ENCODE data around the gene DHRS2. TPM values are rescaled to one million over a fixed set of nuclear protein-coding genes. Genes with fewer than 3 reads are reported as not detected.

The DHRS2 gene
- total RNA-seq, 2 experiments from 2014 or later = 0.27 TPM; not detected in 1

DNA sequence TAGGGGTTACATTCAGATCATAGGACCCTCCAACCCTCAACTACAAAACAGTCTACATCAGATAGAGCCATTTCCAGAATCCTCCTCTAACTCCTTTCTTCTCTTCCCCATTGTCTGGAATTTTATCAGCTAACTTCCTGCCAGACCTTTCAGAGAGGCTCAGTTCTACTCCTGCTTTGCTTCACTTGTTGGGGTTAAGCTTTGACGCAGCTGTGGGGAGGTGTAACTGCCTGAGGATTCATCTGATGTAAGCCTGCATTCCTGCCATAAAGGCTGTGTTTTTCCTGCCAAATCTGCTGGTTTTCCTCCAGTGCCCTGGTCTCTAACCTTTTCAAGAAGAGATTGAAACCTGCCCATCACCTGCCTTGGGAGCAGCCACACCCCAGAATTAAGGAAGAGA lies 16.9 kb downstream of the DHRS2 start:
- Mint-ChIP-seq H3K4me3 (no peak overlapping the region), H3K9me3 (no peaks in the 10 kb centered on the region), H3K27ac (no peak overlapping the region), H3K27me3 (peaks cover 8% of the 10 kb centered on the region), H3K36me3 (ENCODE audit: low read depth) (no peaks in the 10 kb centered on the region), H3K4me1 (ENCODE audit: low read depth) (no peaks in the 10 kb centered on the region)
- no peaks in the 10 kb centered on the region for H3K9me3 ChIP-seq (ENCODE audit: control insufficient read depth in 1 of 2, insufficient read depth in 1 of 2, low read length in 2 of 2)
- no peak overlapping the region for H3K4me3 ChIP-seq (ENCODE audit: low read length)
- no peak for ATAC-seq (ENCODE audit: poor library complexity)
- POLR2A ChIA-PET = no interaction called here
- CTCF ChIA-PET = no interaction called here
- no peaks in the 10 kb centered on the region for H3K4me1 ChIP-seq (ENCODE audit: insufficient read depth, low read length)
- TF ChIP-seq CTCF (IDR thresholded peaks at IDR 0.05) = no peak
- intact Hi-C loops (cut with DNase I, micrococcal nuclease) = no loop called here
- no peak for DNase-seq
- H3K27me3 ChIP-seq (ENCODE audit: control insufficient read depth in 1 of 2, insufficient read depth in 2 of 2, low read length in 2 of 2) = no peaks in the 10 kb centered on the region
- no peak overlapping the region for H3K27ac ChIP-seq (ENCODE audit: low read depth in 1 of 2, low read length in 2 of 2)
- H3K36me3 ChIP-seq (ENCODE audit: insufficient read depth, low read length) = no peaks in the 10 kb centered on the region

GRCh38 chr14:23654231-23654630 lies 18.1 kb downstream of the DHRS2 start:
- Mint-ChIP-seq H3K4me1 (ENCODE audit: low read depth) (no peaks in the 10 kb centered on the region), H3K4me3 (no peak overlapping the region), H3K27ac (no peak overlapping the region), H3K36me3 (ENCODE audit: low read depth) (no peaks in the 10 kb centered on the region), H3K9me3 (no peaks in the 10 kb centered on the region), H3K27me3 (peaks cover 11% of the 10 kb centered on the region)
- Histone ChIP-seq H3K9me3 (ENCODE audit: control insufficient read depth in 1 of 2, insufficient read depth in 1 of 2, low read length in 2 of 2) (no peaks in the 10 kb centered on the region), H3K4me1 (ENCODE audit: insufficient read depth, low read length) (no peaks in the 10 kb centered on the region), H3K27ac (ENCODE audit: low read depth in 1 of 2, low read length in 2 of 2) (no peak overlapping the region), H3K27me3 (ENCODE audit: control insufficient read depth in 1 of 2, insufficient read depth in 2 of 2, low read length in 2 of 2) (no peaks in the 10 kb centered on the region), H3K4me3 (ENCODE audit: low read length) (no peak overlapping the region), H3K36me3 (ENCODE audit: insufficient read depth, low read length) (no peaks in the 10 kb centered on the region)
- ChIA-PET CTCF (no interaction called here), POLR2A (no interaction called here)
- no peak for ATAC-seq (ENCODE audit: poor library complexity)
- DNase-seq = no peak
- TF ChIP-seq CTCF (IDR thresholded peaks at IDR 0.05) = no peak
- intact Hi-C loops (cut with DNase I, micrococcal nuclease) = no loop called here

- Histone ChIP-seq H3K4me1 (ENCODE audit: insufficient read depth, low read length) (peaks cover 10% of the 10 kb centered on the region), H3K4me3 (ENCODE audit: low read length) (no peak overlapping the region), H3K27ac (ENCODE audit: low read depth in 1 of 2, low read length in 2 of 2) (no peak overlapping the region), H3K36me3 (ENCODE audit: insufficient read depth, low read length) (no peaks in the 10 kb centered on the region), H3K27me3 (ENCODE audit: control insufficient read depth in 1 of 2, insufficient read depth in 2 of 2, low read length in 2 of 2) (no peaks in the 10 kb centered on the region), H3K9me3 (ENCODE audit: control insufficient read depth in 1 of 2, insufficient read depth in 1 of 2, low read length in 2 of 2) (no peaks in the 10 kb centered on the region)
- no peak overlapping the region for H3K4me3 Mint-ChIP-seq
- DNase-seq (no peak), ATAC-seq (ENCODE audit: poor library complexity) (no peak)
- no peak overlapping the region for H3K27ac Mint-ChIP-seq
- H3K36me3 Mint-ChIP-seq (ENCODE audit: low read depth) = no peaks in the 10 kb centered on the region
- no peaks in the 10 kb centered on the region for H3K9me3 Mint-ChIP-seq
- TF ChIP-seq CTCF (IDR thresholded peaks at IDR 0.05) = no peak
- CTCF ChIA-PET = no interaction called here
- intact Hi-C loops (cut with DNase I, micrococcal nuclease) = no loop called here
- POLR2A ChIA-PET = interaction anchor here (0.6 kb wide), 1 partner anchor 562 kb away, joined by 3 read pairs; no protein-coding TSS in a partner anchor
- peaks cover 22% of the 10 kb centered on the region for H3K27me3 Mint-ChIP-seq
- H3K4me1 Mint-ChIP-seq (ENCODE audit: low read depth) = no peaks in the 10 kb centered on the region
Measured at GRCh38 chr14:23657959-23658470, 21.9 kb downstream of the DHRS2 start.
